Common myeloid progenitor, CD34-positive (primary cell): Measurements from ENCODE around the gene ITK.
A peak's percentile ranks its signal among the peaks of the same experiment; 100 is the strongest.

Experiments
- CTCF ChIA-PET: fragments of 350-600 bp; sonication (Branson Sonifier 250); formaldehyde crosslinking; loops from one replicate; lab custom pipeline; 2021; ENCODE audit warnings: antibody characterized with exemption; lab: Charles Lee
- POLR2A ChIA-PET: fragments of 350-600 bp; sonication (Branson Sonifier 250); formaldehyde crosslinking; loops from one replicate; lab custom pipeline; 2021; ENCODE audit warnings: antibody characterized with exemption; lab: Charles Lee
- DNase-seq, 3 donors: peaks; one replicate each; pipeline versions ENCODE4 v3.0.0 to v3.0.0-alpha.2; 2013
- H3K27ac ChIP-seq, 2 experiments: 1 replicate in 1 of 2; 2 replicates in 1 of 2; pipeline ENCODE4 v1.7.0; 2013; ENCODE audit warnings: inconsistent platforms in 2 of 2, low read length in 2 of 2, mild to moderate bottlenecking in 2 of 2, low read depth in 1 of 2, moderate library complexity in 1 of 2; ENCODE audit not compliant: severe bottlenecking in 2 of 2, insufficient read depth in 1 of 2, poor library complexity in 1 of 2
- H3K27me3 ChIP-seq, 5 experiments: replicated peaks in 2 of 5; 1 replicate in 3 of 5; 2 replicates in 2 of 5; pipeline versions ENCODE4 v1.6.1 to v1.7.0; 2013; ENCODE audit warnings: low read length in 4 of 5, mild to moderate bottlenecking in 2 of 5, moderate library complexity in 2 of 5, inconsistent platforms in 1 of 5; ENCODE audit not compliant: insufficient read depth in 5 of 5, control insufficient read depth in 4 of 5
- H3K36me3 ChIP-seq, 4 experiments: 1 replicate in 2 of 4; 2 replicates in 2 of 4; pipeline versions ENCODE4 v1.6.1 to v1.7.0; 2013; ENCODE audit warnings: low read length in 3 of 4, control low read depth in 1 of 4, mild to moderate bottlenecking in 1 of 4; ENCODE audit not compliant: control insufficient read depth in 4 of 4, insufficient read depth in 4 of 4
- H3K4me1 ChIP-seq, 4 experiments: 1 replicate in 3 of 4; 2 replicates in 1 of 4; pipeline versions ENCODE4 v1.6.1 to v1.7.1; 2013; ENCODE audit warnings: low read length in 3 of 4, mild to moderate bottlenecking in 3 of 4, control low read depth in 1 of 4, inconsistent platforms in 1 of 4, moderate library complexity in 1 of 4; ENCODE audit not compliant: control insufficient read depth in 4 of 4, insufficient read depth in 4 of 4; ENCODE audit errors: control extremely low read depth in 1 of 4
- H3K4me3 ChIP-seq, 7 experiments: 1 replicate in 4 of 7; 2 replicates in 3 of 7; pipeline versions ENCODE4 v1.5.1 to v1.7.0; 2013; ENCODE audit warnings: mild to moderate bottlenecking in 7 of 7, low read length in 6 of 7, moderate library complexity in 6 of 7, inconsistent platforms in 2 of 7, low read depth in 2 of 7, control low read depth in 1 of 7; ENCODE audit not compliant: insufficient read depth in 4 of 7, control insufficient read depth in 1 of 7; ENCODE audit errors: extremely low read depth in 1 of 7
- H3K9me3 ChIP-seq, 5 experiments: 1 replicate in 4 of 5; 2 replicates in 1 of 5; pipeline versions ENCODE4 v1.6.1 to v1.7.1; 2013; ENCODE audit warnings: low read length in 4 of 5, mild to moderate bottlenecking in 2 of 5, inconsistent platforms in 1 of 5, low read depth in 1 of 5, moderate library complexity in 1 of 5; ENCODE audit not compliant: control insufficient read depth in 4 of 5, insufficient read depth in 2 of 5; ENCODE audit errors: control extremely low read depth in 1 of 5
- WGBS: methylation state at CpG from one replicate; pipeline ENCODE4 v1.1.5; 2013; ENCODE audit not compliant: insufficient coverage; 5-methylcytosine and 5-hydroxymethylcytosine counted together

ITK gene

GRCh38 chr5:157215514-157216167, 35.0 kb downstream of the ITK start:
- no peak overlapping the region for H3K4me3 ChIP-seq
- POLR2A ChIA-PET, result no interaction called here
- H3K27me3 ChIP-seq, result no peaks in the 10 kb centered on the region
- H3K36me3 ChIP-seq, result no peaks in the 10 kb centered on the region
- 95% methylated on average over 5 of the region's 5 CpGs for WGBS
- peaks cover 0 to 30% (median 16%) of the 10 kb centered on the region in 4 experiments for H3K4me1 ChIP-seq
- CTCF ChIA-PET, result interaction anchor here (0.9 to 2.1 kb wide), 2 partner anchors 38 to 47 kb away, joined by 3 to 7 read pairs; no protein-coding TSS in a partner anchor
- H3K9me3 ChIP-seq, result no peaks in the 10 kb centered on the region
- no peak for DNase-seq
- no peak overlapping the region for H3K27ac ChIP-seq

- POLR2A ChIA-PET, result no interaction called here
- 98% methylated on average over 6 of the region's 6 CpGs for WGBS
- H3K36me3 ChIP-seq, result no peaks in the 10 kb centered on the region
- no peak overlapping the region for H3K4me3 ChIP-seq
- CTCF ChIA-PET, result interaction anchor here (0.8 to 2.1 kb wide), 3 partner anchors 10 to 46 kb away, joined by 3 to 7 read pairs (median 3); no protein-coding TSS in a partner anchor
- DNase-seq, result peak in 1 of 3 donors; percentile 34
- H3K9me3 ChIP-seq, result no peaks in the 10 kb centered on the region
- H3K4me1 ChIP-seq, result peaks cover 0 to 31% (median 16%) of the 10 kb centered on the region in 4 experiments
- no peak overlapping the region for H3K27ac ChIP-seq
- H3K27me3 ChIP-seq, result no peaks in the 10 kb centered on the region
Measured at GRCh38 chr5:157216391-157217142, 35.9 kb downstream of the ITK start.

- ChIA-PET CTCF (interaction anchor here (0.8 to 2.1 kb wide), 4 partner anchors 9 to 36 kb away, joined by 3 to 7 read pairs (median 4); no protein-coding TSS in a partner anchor), POLR2A (no interaction called here)
- no peaks in the 10 kb centered on the region for H3K9me3 ChIP-seq
- peak overlapping the region in 3 of 7 experiments; percentile 10 to 28 (median 17) for H3K4me3 ChIP-seq
- H3K36me3 ChIP-seq, result no peaks in the 10 kb centered on the region
- DNase-seq, result peak in 2 of 3 donors; percentile 56 to 67
- no peaks in the 10 kb centered on the region for H3K27me3 ChIP-seq
- 39% methylated on average over 5 of the region's 5 CpGs for WGBS
- no peak overlapping the region for H3K27ac ChIP-seq
- H3K4me1 ChIP-seq, result peaks cover 0 to 40% (median 18%) of the 10 kb centered on the region in 4 experiments
Measured at GRCh38 chr5:157217289-157218024, 36.8 kb downstream of the ITK start.

- Histone ChIP-seq H3K4me1 (peaks cover 0 to 51% (median 20%) of the 10 kb centered on the region in 4 experiments), H3K27ac (no peak overlapping the region), H3K27me3 (no peaks in the 10 kb centered on the region), H3K4me3 (no peak overlapping the region), H3K36me3 (no peaks in the 10 kb centered on the region), H3K9me3 (no peaks in the 10 kb centered on the region)
- DNase-seq, result no peak
- ChIA-PET CTCF (no interaction called here), POLR2A (interaction anchor here (0.5 kb wide), 1 partner anchor 62 kb away, joined by 3 read pairs; no protein-coding TSS in a partner anchor)
- WGBS, result 78% methylated on average over 8 of the region's 9 CpGs
Measured at GRCh38 chr5:157219491-157220271, 39.0 kb downstream of the ITK start.

- peaks cover 0 to 39% (median 14%) of the 10 kb centered on the region in 4 experiments for H3K4me1 ChIP-seq
- ChIA-PET POLR2A (interaction anchor here (0.7 kb wide), 1 partner anchor 16 kb away, joined by 7 read pairs; no protein-coding TSS in a partner anchor), CTCF (interaction anchor here (0.7 to 1.3 kb wide), 2 partner anchors 14 to 29 kb away, joined by 3 to 5 read pairs; no protein-coding TSS in a partner anchor)
Measured at GRCh38 chr5:157221959-157222358, 41.3 kb downstream of the ITK start.

GRCh38 chr5:157222506-157223230, 42.0 kb downstream of the ITK start:
- peak in 1 of 3 donors; percentile 26 for DNase-seq
- ChIA-PET CTCF (no interaction called here), POLR2A (no interaction called here)
- H3K4me1 ChIP-seq, result peaks cover 0 to 32% (median 8%) of the 10 kb centered on the region in 4 experiments
- no peaks in the 10 kb centered on the region for H3K27me3 ChIP-seq
- no peaks in the 10 kb centered on the region for H3K36me3 ChIP-seq
- WGBS, result 93% methylated on average over 9 of the region's 10 CpGs
- no peak overlapping the region for H3K4me3 ChIP-seq
- no peak overlapping the region for H3K27ac ChIP-seq
- H3K9me3 ChIP-seq, result no peaks in the 10 kb centered on the region

More at GRCh38 chr5:157221959-157222358, 41.3 kb downstream of the ITK start:
- no peaks in the 10 kb centered on the region for H3K27me3 ChIP-seq
- H3K36me3 ChIP-seq, result no peaks in the 10 kb centered on the region
- H3K4me3 ChIP-seq, result no peak overlapping the region
- WGBS, result 29% methylated on average over 5 of the region's 5 CpGs
- DNase-seq, result peak in 1 of 3 donors; percentile 28
- no peak overlapping the region for H3K27ac ChIP-seq
- H3K9me3 ChIP-seq, result no peaks in the 10 kb centered on the region
